GM19025 (cell line): Measurements from ENCODE around the gene PILRA.
"Not testable (repeated sequence)": the region's sequence is repeated elsewhere in the genome, so short reads cannot be mapped to it uniquely, and the experiment has no call there.

ENCODE experiments used
- ATAC-seq: cut with Tn5 transposase; IDR thresholded peaks from one replicate; pipeline ENCODE4 v1.9.1; 2021; ENCODE audit warnings: mild to moderate bottlenecking, low read depth, moderate library complexity; ENCODE audit not compliant: unreplicated experiment

The PILRA gene

GRCh38 chr7:100373261-100373831, at the start of gene PILRA:
Gene PILRA (plus strand): TSS chr7:100373487. CDS start chr7:100373657, 170 bp downstream.
- no peak for ATAC-seq

- ATAC-seq = not testable (repeated sequence)
These were observed 49.1 kb upstream of the PILRA start for GRCh38 chr7:100324194-100324593.

- ATAC-seq = not testable (repeated sequence)
These were observed 47.6 kb upstream of the PILRA start for GRCh38 chr7:100325671-100326070.

GRCh38 chr7:100326914-100327313, 46.4 kb upstream of the PILRA start:
- not testable (repeated sequence) for ATAC-seq

- ATAC-seq = peak; percentile 84
These were observed 37.5 kb upstream of the PILRA start for GRCh38 chr7:100335566-100336466.

- ATAC-seq = not testable (repeated sequence)
These were observed 35.1 kb upstream of the PILRA start for GRCh38 chr7:100338083-100338696.

- not testable (repeated sequence) for ATAC-seq
These were observed 32.0 kb upstream of the PILRA start for GRCh38 chr7:100341286-100341685.

- no peak for ATAC-seq
These were observed 30.5 kb upstream of the PILRA start for GRCh38 chr7:100342765-100343164.

GRCh38 chr7:100344124-100344559, 29.1 kb upstream of the PILRA start:
- ATAC-seq = not testable (repeated sequence)

GRCh38 chr7:100344560-100345287, 28.6 kb upstream of the PILRA start:
- ATAC-seq = peak; percentile 78

GRCh38 chr7:100345288-100345672, 28.0 kb upstream of the PILRA start:
- ATAC-seq = peak; percentile 46

GRCh38 chr7:100346921-100347320, 26.4 kb upstream of the PILRA start:
- no peak for ATAC-seq

GRCh38 chr7:100348805-100349204, 24.5 kb upstream of the PILRA start:
- no peak for ATAC-seq

- ATAC-seq = no peak
These were observed 23.5 kb upstream of the PILRA start for GRCh38 chr7:100349757-100350156.

- no peak for ATAC-seq
These were observed 21.6 kb upstream of the PILRA start for GRCh38 chr7:100351657-100352058.

GRCh38 chr7:100352230-100352781, 21.0 kb upstream of the PILRA start:
- ATAC-seq = not testable (repeated sequence)

GRCh38 chr7:100352984-100353684, 20.2 kb upstream of the PILRA start:
- ATAC-seq = no peak

GRCh38 chr7:100353685-100354330, 19.5 kb upstream of the PILRA start:
- no peak for ATAC-seq

- ATAC-seq = no peak
These were observed 16.7 kb upstream of the PILRA start for GRCh38 chr7:100356416-100357068.
